SU-DHL-6 (cell line): ENCODE measurements around the gene TMEM140.

ENCODE experiments used
- EZH2phosphoT487 ChIP-seq: fragments of 200-600 bp; sonication (generic), shearing (Covaris generic); conservative IDR thresholded peaks from 2 replicates; pipeline ENCODE4 v1.6.1; 2018; ENCODE audit warnings: mild to moderate bottlenecking, antibody characterized with exemption, low read length, moderate library complexity, mixed read lengths
- TF ChIP-seq, protein P1 (sequence below): fragments of 200-600 bp; sonication (generic); IDR thresholded peaks from one replicate; pipeline ENCODE4 v1.5.1; 2017; ENCODE audit warnings: antibody characterized with exemption, mild to moderate bottlenecking, low read length, moderate library complexity; ENCODE audit not compliant: insufficient read depth, poor library complexity, severe bottlenecking

DNA sequence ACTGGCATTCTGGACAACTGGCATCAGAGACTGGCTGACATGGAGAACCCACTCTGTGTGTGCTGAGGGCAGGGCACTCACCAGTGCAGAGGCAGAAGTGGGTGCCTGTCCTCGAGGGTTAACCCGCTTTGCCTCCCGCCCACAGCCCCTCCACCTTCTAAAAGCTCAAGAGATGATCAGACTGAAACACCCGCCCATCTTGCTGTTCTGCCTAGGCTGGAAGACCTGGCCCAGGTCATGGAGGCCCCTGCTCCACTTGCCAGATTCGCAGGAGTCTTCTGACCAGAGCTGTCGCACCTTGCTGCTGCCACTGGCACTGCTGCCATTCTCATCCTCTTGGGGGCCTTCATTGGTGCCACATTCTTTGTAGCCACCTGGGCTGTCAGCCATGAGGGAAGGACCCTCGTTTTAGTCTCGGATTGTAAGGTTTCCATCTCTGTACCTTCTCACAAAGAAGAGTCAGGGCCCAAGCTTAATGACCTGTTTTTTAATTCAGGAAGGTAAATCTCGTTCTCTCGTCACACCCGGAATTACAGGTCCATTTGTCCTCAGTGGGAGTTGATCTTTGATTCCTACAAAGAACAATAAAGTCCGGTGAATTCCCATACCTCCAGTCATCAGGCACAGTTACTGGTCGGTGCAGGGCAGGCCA lies 20.7 kb downstream of the TMEM140 start:
- TF ChIP-seq, protein P1, sequence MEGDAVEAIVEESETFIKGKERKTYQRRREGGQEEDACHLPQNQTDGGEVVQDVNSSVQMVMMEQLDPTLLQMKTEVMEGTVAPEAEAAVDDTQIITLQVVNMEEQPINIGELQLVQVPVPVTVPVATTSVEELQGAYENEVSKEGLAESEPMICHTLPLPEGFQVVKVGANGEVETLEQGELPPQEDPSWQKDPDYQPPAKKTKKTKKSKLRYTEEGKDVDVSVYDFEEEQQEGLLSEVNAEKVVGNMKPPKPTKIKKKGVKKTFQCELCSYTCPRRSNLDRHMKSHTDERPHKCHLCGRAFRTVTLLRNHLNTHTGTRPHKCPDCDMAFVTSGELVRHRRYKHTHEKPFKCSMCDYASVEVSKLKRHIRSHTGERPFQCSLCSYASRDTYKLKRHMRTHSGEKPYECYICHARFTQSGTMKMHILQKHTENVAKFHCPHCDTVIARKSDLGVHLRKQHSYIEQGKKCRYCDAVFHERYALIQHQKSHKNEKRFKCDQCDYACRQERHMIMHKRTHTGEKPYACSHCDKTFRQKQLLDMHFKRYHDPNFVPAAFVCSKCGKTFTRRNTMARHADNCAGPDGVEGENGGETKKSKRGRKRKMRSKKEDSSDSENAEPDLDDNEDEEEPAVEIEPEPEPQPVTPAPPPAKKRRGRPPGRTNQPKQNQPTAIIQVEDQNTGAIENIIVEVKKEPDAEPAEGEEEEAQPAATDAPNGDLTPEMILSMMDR, result no peak
- no peak for TF ChIP-seq EZH2phosphoT487
